ENCODE measurements around the gene DTWD2. TPM values are rescaled to one million over a fixed set of nuclear protein-coding genes. Genes with fewer than 3 reads are reported as not detected.

The DTWD2 gene
- polyA plus RNA-seq, 1 donor from 2014 or later = 3.3 TPM

DNA sequence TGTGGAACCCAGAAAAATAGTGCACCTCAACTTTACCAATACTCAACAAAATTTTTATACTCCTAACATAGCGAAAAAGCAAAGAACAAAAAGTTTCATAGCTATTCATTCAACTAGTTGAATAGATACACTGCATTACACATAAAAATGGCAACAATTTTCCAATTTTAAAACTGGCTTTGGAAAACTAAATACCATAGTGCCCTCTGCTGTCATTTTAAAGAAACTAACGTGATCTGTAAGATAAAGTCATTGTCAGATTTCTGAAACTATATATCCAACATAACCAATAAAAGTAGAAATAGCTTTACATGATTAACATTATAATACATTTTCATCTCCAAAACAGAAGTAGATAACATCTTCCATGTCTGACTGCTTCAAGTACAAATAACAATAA lies 31.6 kb downstream of the DTWD2 start:
- TF ChIP-seq, protein P1, sequence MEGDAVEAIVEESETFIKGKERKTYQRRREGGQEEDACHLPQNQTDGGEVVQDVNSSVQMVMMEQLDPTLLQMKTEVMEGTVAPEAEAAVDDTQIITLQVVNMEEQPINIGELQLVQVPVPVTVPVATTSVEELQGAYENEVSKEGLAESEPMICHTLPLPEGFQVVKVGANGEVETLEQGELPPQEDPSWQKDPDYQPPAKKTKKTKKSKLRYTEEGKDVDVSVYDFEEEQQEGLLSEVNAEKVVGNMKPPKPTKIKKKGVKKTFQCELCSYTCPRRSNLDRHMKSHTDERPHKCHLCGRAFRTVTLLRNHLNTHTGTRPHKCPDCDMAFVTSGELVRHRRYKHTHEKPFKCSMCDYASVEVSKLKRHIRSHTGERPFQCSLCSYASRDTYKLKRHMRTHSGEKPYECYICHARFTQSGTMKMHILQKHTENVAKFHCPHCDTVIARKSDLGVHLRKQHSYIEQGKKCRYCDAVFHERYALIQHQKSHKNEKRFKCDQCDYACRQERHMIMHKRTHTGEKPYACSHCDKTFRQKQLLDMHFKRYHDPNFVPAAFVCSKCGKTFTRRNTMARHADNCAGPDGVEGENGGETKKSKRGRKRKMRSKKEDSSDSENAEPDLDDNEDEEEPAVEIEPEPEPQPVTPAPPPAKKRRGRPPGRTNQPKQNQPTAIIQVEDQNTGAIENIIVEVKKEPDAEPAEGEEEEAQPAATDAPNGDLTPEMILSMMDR (IDR thresholded peaks at IDR 0.05; ENCODE audit: poor library complexity, severe bottlenecking) = peak; percentile 75
- peak; percentile 82 for TF ChIP-seq SMC3 (conservative IDR thresholded peaks at IDR 0.05; ENCODE audit: poor library complexity)
- no peak for TF ChIP-seq POLR2AphosphoS5 (IDR thresholded peaks at IDR 0.05)
- peak; percentile 84 for TF ChIP-seq RAD21 (conservative IDR thresholded peaks at IDR 0.05)
- TF ChIP-seq, protein P2, sequence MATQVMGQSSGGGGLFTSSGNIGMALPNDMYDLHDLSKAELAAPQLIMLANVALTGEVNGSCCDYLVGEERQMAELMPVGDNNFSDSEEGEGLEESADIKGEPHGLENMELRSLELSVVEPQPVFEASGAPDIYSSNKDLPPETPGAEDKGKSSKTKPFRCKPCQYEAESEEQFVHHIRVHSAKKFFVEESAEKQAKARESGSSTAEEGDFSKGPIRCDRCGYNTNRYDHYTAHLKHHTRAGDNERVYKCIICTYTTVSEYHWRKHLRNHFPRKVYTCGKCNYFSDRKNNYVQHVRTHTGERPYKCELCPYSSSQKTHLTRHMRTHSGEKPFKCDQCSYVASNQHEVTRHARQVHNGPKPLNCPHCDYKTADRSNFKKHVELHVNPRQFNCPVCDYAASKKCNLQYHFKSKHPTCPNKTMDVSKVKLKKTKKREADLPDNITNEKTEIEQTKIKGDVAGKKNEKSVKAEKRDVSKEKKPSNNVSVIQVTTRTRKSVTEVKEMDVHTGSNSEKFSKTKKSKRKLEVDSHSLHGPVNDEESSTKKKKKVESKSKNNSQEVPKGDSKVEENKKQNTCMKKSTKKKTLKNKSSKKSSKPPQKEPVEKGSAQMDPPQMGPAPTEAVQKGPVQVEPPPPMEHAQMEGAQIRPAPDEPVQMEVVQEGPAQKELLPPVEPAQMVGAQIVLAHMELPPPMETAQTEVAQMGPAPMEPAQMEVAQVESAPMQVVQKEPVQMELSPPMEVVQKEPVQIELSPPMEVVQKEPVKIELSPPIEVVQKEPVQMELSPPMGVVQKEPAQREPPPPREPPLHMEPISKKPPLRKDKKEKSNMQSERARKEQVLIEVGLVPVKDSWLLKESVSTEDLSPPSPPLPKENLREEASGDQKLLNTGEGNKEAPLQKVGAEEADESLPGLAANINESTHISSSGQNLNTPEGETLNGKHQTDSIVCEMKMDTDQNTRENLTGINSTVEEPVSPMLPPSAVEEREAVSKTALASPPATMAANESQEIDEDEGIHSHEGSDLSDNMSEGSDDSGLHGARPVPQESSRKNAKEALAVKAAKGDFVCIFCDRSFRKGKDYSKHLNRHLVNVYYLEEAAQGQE (IDR thresholded peaks at IDR 0.05; ENCODE audit: borderline replicate concordance) = no peak
- TF ChIP-seq MXI1 (conservative IDR thresholded peaks at IDR 0.05; ENCODE audit: poor library complexity, severe bottlenecking) = no peak
- no peak for TF ChIP-seq EZH2 (IDR thresholded peaks at IDR 0.05; ENCODE audit: borderline replicate concordance, insufficient read depth, low read length, poor library complexity, severe bottlenecking)
- no peak for TF ChIP-seq EP300 (conservative IDR thresholded peaks at IDR 0.05; ENCODE audit: poor library complexity, severe bottlenecking)
- TF ChIP-seq TAF1 (IDR thresholded peaks at IDR 0.05; ENCODE audit: low read depth) = no peak

DNA sequence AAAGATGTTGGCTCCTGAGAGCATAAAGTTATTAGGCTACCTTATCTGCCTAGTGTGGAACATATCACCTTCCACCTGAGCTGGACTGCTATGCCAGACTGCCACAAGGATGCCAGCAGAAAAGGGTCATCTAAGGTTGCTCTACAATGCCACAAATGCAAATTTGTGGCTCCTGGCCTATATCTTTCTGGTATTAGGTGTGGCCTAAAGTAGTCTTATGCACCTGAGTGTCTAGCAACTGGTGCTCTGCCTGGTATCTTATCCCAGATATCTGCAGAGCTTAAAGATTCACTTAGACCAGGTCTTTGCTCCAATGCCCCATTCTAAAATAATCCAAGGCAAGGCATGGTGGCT lies 34.7 kb downstream of the DTWD2 start:
- no peaks in the 10 kb centered on the region for H3F3A ChIP-seq (ENCODE audit: insufficient read depth, low read length, poor library complexity, severe bottlenecking)
- no peak overlapping the region for H3K4me2 ChIP-seq (ENCODE audit: low read length)
- no peak overlapping the region for H3K27ac ChIP-seq (ENCODE audit: low read length)

More for the DNA sequence above, 31.6 kb downstream of the DTWD2 start:
- Histone ChIP-seq H3K9me2 (ENCODE audit: insufficient read depth, low read length) (no peaks in the 10 kb centered on the region), H3K4me2 (ENCODE audit: low read length) (no peak overlapping the region), H3K9ac (ENCODE audit: low read length) (no peak overlapping the region), H3K27ac (ENCODE audit: low read length) (no peak overlapping the region), H3K9me3 (ENCODE audit: low read length) (no peaks in the 10 kb centered on the region), H3K27me3 (ENCODE audit: insufficient read depth, low read depth, low read length) (no peaks in the 10 kb centered on the region), H3F3A (ENCODE audit: insufficient read depth, low read length, poor library complexity, severe bottlenecking) (no peaks in the 10 kb centered on the region), H3K4me3 (ENCODE audit: low read length) (no peak overlapping the region), H3K79me2 (replicated peaks; ENCODE audit: insufficient read depth, low read length) (no peaks in the 10 kb centered on the region), H4K20me1 (ENCODE audit: insufficient read depth) (no peaks in the 10 kb centered on the region), H2AFZ (ENCODE audit: low read depth, low read length) (no peak overlapping the region), H3K36me3 (ENCODE audit: insufficient read depth, low read length) (no peaks in the 10 kb centered on the region)

More for the DNA sequence above, 34.7 kb downstream of the DTWD2 start:
- no peak overlapping the region for H2AFZ ChIP-seq (ENCODE audit: low read depth, low read length)
- H4K20me1 ChIP-seq (ENCODE audit: insufficient read depth) = no peaks in the 10 kb centered on the region
- no peaks in the 10 kb centered on the region for H3K36me3 ChIP-seq (ENCODE audit: insufficient read depth, low read length)
- H3K4me3 ChIP-seq (ENCODE audit: low read length) = no peak overlapping the region
- H3K27me3 ChIP-seq (ENCODE audit: insufficient read depth, low read depth, low read length) = no peaks in the 10 kb centered on the region
- no peaks in the 10 kb centered on the region for H3K9me3 ChIP-seq (ENCODE audit: low read length)
- H3K79me2 ChIP-seq (replicated peaks; ENCODE audit: insufficient read depth, low read length) = no peaks in the 10 kb centered on the region
- no peaks in the 10 kb centered on the region for H3K9me2 ChIP-seq (ENCODE audit: insufficient read depth, low read length)
- TF ChIP-seq TAF1 (IDR thresholded peaks at IDR 0.05; ENCODE audit: low read depth) (no peak), SMC3 (conservative IDR thresholded peaks at IDR 0.05; ENCODE audit: poor library complexity) (no peak), EP300 (conservative IDR thresholded peaks at IDR 0.05; ENCODE audit: poor library complexity, severe bottlenecking) (no peak), POLR2AphosphoS5 (IDR thresholded peaks at IDR 0.05) (no peak), EZH2 (IDR thresholded peaks at IDR 0.05; ENCODE audit: borderline replicate concordance, insufficient read depth, low read length, poor library complexity, severe bottlenecking) (no peak), RAD21 (conservative IDR thresholded peaks at IDR 0.05) (no peak), MXI1 (conservative IDR thresholded peaks at IDR 0.05; ENCODE audit: poor library complexity, severe bottlenecking) (no peak)
- TF ChIP-seq, protein P2 (IDR thresholded peaks at IDR 0.05; ENCODE audit: borderline replicate concordance) = no peak
- TF ChIP-seq, protein P1 (IDR thresholded peaks at IDR 0.05; ENCODE audit: poor library complexity, severe bottlenecking) = no peak
- no peak overlapping the region for H3K9ac ChIP-seq (ENCODE audit: low read length)

Data from neural cell (in vitro differentiated cells).